HG03159 (cell line): ENCODE results near the gene GRB7.

Experiments used
- ATAC-seq: cut with Tn5 transposase; IDR thresholded peaks from one replicate; pipeline ENCODE4 v1.9.1; 2021; ENCODE audit warnings: mild to moderate bottlenecking, moderate library complexity; ENCODE audit not compliant: unreplicated experiment

Gene GRB7

DNA sequence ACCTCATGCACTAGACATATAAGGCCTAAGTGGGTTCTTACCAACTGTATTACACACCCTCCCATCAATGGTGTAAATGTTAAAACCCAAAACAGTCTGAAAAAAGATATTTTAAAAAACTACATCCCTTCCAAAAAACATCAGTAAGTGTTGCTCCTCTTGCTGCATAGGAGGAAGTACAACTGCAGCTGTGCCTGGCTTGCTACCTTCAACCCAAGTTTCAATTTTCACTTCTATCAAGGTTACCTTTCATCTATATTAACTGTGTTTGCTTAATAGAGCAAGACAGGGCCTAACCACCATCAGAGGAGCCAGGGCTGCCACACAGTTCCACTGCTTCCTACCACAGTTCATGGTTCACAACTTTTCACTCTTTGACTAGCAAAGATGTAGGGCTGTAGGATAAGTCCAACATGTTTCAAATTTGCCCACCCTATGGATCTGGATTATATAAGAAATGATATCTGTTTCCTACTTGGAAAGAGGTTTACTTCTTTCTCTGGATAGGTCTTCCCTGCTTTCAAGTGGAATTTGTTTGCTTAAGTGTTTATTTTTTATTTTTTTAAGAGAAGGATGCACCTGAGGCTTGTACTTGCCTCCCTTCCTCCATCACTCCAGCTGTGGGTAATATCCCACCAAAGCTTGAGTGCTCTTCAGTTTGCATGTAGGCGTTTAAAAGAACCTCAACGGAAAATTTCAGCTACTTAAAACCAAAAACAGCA is 56.7 kb downstream of the GRB7 start:
- peak; percentile 86 for ATAC-seq
